NCI-H128 (cell line): ENCODE results near the gene IZUMO1.
"Not testable (repeated sequence)": the region's sequence is repeated elsewhere in the genome, so short reads cannot be mapped to it uniquely, and the experiment has no call there.

Experiments
- DNase-seq: peaks from one replicate; lab custom pipeline; 2025; ENCODE audit not compliant: unreplicated experiment; lab: John Stamatoyannopoulos, UW

IZUMO1 gene

DNA sequence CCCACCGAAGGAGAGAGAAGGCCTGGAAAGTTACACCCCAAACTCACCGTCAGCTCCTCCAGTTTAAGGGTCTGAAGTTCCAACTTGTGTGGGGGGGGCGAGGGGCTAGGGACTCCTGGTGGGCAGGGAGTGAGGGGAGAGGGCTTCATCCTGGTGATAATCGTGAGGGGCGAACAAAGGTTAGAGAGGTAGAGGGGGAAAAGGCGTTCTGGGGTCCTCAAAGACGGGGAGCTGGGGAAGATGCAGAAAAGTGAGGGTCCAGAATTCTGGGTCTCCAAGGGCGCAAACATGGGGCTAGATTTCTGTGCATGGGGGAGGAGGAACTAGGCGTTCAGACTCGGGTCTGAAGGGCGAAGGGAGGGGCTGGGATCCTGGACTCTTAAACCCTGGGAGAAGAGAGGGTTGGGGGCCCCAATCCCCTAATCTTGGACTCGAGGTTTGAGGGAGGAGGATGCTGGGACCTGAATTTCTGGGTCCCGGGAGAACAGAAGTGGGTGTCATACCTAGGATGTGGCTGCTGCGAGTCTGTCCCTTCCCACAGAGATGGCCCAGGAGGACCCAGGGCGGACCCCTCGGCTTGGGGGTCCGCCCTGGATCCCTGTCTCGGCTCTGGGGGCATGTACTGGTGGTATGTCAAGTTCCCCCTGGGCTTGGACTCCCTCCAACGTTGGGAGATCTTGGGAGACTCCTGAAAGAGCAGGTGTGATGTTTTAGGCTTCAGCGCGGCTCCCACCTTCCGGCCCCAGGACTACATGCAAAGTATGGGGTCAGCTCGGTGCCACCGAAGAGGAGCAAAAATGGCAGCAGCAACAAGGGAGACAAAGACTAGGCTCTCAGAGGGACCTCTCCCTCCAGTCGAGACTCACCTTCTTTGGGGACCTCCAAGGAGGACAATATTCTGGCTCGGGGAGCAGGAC, 31.7 kb downstream of the IZUMO1 start:
- no peak for DNase-seq

DNA sequence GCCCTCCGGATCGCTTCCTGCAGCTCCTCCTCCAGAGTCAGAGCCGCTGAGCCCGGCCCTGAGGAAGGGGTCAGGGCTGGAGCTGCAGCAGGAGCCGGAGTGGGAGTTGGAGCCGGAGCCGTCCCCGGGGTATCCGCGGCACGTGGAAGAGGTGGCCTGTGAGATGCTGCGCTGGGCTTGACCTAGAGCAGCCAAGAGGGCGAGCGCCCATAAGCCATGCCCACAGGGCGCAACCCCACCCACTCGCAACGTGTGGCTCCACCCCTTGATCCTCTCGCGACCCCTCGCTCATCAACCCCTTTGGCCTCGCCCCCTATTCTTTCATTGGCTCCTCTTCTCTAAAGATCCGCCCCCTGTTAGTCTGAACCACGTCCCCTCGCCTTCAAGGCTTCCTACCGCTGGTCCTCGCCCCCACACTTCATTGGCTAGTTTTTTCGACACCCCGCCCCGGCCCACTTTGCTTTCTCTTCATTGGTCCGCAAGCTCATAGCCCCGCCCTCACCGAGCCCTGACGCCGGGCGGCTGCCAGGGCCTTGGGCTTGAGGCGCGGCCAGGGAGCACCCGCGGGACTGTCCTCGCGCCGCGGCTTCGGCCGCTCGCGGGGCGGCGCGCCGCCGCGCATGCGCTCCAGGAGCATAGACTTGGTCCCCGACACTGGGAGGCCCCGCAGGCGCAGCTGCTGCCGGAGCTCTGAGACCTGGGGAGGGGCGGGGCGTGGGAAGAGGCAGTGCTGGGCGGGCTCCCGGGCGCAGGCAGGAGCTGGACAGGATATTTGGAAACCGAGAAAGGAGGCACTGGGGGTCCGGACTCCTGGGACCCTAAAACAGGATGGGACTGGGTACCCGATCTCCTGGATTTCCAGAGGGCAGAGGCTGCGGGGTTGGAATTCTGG, 32.6 kb downstream of the IZUMO1 start:
- peak; percentile 97 for DNase-seq

DNA sequence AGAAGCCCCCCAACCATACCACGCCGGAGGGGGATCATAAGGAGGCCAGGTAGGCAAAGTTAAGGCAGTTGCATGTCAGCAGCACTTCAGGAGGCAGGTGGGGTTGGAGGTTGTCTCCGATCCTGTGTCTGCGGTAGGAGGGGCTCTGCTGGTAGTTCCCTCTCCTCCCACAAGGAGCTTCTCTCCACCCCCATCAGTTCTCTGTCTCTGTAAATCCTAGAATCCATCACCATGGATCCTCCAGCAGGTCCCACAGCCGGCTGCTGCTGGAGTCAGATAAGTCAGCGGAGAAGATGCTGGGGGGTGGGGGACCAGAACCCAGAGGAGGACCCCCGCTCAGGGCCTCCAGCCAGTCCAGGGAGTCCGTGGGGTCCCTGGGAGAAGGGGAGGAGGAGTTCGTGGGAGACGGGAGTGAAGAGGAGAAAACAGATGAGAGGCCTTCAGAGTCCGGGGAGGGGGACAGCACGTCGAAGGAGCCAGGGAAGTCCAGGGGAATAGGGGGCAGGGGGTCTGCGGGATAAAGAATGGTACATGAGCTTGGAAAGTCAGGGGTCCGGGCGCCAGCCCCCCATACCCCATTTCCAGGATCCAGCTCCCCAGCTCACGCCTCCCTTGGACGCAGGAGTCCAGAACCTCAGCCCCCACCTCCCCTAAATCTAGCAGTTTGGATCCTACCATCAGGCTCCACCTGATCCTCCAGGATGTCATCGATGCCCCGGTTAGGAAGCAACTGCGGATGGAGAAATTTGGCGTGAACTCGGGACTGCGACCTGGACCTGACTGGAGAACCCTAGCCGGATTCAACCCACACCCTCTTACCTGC, 33.5 kb downstream of the IZUMO1 start:
- DNase-seq, result no peak

DNA sequence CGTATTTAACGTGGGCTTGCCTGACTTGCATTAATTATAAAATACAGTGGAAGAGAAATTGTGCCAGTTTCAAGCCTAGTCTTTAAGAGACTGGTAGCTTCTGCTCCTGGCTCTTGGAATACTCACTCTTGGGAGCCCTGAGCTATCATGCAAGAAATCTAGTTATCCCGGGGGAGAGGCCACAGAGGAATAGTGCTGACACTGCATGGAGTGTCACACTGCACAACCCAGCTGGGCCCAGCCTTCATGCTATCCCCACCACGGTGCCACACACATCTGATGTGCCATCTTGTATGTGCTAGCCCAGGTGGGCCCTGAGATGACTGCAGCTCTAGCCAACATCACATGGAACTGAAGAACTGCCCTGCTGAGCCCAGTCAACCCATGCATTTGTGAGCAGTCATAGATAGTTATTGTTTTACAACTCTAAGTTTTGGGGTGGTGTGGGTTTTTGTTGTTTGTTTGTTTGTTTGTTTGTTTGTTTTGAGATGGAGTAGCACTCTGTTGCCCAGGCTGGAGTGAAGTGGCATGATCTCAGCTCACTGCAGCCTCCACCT, 35.5 kb downstream of the IZUMO1 start:
- DNase-seq, result no peak

DNA sequence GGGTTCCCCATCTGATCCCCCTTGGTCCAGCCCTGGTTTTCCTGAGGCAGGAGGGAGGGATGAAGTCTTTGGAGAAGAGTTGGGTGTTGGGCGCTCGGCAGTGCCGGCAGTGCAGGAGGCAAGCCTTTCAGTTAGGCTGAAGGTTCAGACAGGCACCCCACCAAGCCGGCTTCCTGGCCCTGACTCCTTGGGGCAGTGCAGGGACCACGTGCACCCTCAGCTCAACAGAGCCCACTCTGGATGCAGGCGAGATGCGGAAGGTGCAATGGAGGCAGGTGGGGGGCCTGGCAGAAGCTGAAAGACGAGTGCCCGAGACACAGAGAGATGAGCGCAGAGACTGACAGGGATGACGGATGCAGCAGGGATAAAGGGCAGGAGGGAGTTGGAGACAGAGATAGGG, 38.2 kb downstream of the IZUMO1 start:
- no peak for DNase-seq

DNA sequence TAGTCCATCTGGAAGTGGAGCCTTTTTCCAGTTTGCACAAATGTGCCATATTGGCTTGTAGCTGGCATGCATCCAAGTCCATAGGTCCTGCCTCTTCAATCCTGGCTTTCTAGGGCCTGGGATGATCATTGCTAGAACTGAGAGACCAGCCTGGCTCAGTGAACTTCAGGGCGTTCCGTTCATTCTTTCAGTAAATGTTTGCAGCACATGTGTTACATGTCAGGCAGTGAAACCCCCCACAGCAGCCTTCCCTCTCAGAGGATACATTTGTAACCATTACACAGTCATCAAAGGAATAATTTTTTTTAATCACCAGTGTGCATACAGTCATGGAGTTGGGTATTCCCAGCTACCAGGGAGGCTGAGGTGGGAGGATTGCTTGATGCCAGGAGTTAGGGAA, 41.3 kb downstream of the IZUMO1 start:
- no peak for DNase-seq

DNA sequence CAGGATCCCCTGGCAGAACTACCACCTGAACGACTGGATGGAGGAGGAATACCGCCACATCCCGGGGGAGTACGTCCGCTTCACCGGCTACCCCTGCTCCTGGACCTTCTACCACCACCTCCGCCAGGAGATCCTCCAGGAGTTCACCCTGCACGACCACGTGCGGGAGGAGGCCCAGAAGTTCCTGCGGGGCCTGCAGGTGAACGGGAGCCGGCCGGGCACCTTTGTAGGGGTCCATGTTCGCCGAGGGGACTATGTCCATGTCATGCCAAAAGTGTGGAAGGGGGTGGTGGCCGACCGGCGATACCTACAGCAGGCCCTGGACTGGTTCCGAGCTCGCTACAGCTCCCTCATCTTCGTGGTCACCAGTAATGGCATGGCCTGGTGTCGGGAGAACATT, 43.4 kb downstream of the IZUMO1 start:
- no peak for DNase-seq

DNA sequence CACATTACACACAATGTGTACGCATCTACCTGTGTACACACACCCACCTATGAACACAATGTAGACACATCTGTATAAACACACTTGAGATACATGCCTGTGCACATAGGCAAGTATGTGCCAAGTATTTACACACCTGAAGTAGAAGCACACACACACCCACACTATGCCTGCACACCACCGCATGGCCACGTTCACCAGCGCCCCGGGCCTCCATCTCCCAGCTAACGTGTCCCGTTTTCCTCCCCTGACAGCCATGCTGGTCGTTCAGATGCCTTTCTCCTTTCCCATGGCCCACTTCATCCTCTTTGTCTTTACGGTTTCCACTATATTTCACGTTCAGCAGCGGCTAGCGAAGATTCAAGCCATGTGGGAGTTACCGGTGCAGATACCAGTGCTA, 44.0 kb downstream of the IZUMO1 start:
- DNase-seq, result no peak

DNA sequence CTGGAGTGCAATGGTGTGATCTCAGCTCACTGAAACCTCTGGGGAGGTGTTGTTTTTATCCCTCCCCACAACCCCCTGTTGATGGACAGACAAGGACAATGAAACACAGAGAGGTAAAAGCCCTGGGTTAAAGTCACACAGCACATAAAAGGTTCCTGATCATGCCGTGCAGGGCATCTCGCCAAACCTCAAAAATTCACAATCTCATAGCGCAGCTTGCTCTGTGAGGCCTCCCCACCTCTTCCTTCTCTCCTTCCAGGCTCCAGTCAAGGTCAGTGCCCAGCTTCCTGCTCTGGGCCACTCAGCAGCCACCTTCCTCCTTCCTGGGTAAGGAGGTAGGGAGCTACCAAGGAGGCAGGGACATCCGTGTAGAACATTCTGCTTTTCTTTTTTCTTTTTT, 48.7 kb downstream of the IZUMO1 start:
- DNase-seq, result no peak

DNA sequence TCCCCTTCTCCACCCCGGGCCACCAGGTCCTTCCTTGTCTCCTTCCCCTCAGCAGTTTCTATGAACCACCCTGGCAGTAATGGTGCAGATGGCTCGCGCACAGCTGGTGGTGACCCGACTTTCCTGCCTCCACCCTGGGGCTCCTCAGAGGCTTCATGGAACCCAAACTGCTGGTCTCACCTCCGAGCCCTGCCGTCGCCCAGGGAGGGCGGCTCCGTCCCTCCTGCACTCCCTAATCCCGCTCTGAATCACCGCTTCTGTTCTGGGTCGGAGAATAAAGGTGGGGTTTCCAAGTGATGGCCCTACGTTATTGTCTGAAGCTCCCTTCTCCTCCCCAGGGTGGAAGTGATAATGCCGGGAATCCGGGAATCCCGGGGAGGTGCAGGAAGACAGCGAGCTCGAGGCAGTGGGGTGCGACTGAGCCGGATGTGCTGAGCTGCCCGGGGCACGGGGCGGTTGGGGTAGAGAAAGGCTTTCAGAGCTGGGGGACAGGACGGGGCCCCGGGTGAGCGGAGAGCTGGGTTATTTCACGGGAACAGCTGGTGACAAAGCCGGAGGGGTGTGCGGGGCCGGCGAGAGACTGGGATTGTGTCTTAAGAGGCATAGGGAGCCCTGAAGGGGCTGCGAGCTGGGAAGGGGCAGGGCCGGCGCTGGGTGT, 50.2 kb downstream of the IZUMO1 start:
- DNase-seq, result no peak

DNA sequence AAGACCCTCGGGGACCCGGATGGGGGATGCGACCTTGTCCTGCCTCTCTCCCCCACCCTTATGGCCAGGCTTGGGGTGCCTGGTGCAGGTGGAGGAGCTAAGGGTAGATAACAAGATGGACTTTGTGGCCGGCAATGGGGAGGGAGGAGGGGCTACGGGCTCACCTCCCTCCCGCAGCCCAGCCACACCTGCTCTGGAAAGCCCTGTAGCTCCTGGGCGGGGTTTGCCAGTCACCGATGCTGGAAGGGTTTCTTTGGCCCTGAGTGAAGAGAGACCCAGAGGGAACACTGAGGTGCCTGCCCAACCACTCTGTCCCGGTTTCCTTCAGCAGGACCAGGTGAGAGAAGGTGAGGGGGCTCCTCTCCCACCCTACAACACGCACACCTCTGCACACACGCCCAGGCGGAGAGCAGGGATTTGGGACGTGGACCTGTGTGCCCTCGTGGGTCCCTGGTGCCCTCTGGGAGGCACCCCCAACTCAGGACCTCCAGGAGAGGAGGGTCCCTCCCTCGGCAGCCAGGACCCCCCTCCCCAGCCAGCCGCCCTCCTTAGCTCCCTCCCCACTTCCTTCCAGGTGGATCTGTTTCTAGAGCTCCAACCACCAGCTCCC, 50.9 kb downstream of the IZUMO1 start, which contains the start of gene FUT2:
Gene FUT2 (plus strand): TSS at position 229 of the 610 bp plus-strand sequence. CDS start 6,986 bp downstream, outside the sequence.
- DNase-seq, result peak; percentile 6

DNA sequence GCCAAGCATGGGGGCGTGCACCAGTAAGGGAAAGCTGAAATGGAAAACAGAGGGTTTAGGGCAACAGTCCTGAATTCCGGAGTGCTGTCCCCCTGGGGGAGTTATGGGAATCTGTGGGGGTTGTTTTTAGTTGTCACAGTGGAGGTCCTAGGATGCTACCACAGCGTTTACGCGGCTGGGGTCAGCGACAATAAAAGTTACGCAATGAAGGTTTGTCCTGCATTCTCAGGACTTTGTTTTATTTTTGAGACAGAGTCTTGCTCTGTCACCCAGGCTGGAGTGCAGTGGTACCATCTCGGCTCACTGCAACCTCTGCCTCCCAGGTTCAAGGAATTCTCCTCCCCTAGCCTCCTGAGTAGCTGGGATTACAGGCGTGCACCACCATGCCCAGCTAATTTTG, 53.1 kb downstream of the IZUMO1 start:
- not testable (repeated sequence) for DNase-seq
